Small intestine (tissue), 7 donors: ENCODE measurements around the gene PTBP1. TPM values are rescaled to one million over a fixed set of nuclear protein-coding genes. Genes with fewer than 3 reads are reported as not detected.
A peak's percentile ranks its signal among the peaks of the same experiment; 100 is the strongest.
"Not testable (repeated sequence)": the region's sequence is repeated elsewhere in the genome, so short reads cannot be mapped to it uniquely, and the experiment has no call there.

Experiments used
- DNase-seq, 2 donors: peaks; one replicate each; pipeline versions ENCODE4 v3.0.0 to v3.0.0-alpha.2; 2013
- FAIRE-seq: peaks from 2 replicates; lab custom pipeline; 2012; peaks lifted over from hg19 to GRCh38; lab: Jason Lieb, UNC
- H3K27ac ChIP-seq, 3 donors: one replicate each; pipeline ENCODE4 v1.5.1; 2013; ENCODE audit warnings: low read length in 2 of 3, mild to moderate bottlenecking in 2 of 3, control low read depth in 1 of 3, inconsistent platforms in 1 of 3, low read depth in 1 of 3, moderate library complexity in 1 of 3
- H3K27me3 ChIP-seq, 3 donors: one replicate each; pipeline ENCODE4 v1.6.1; 2013; ENCODE audit warnings: low read length in 3 of 3, inconsistent platforms in 1 of 3; ENCODE audit not compliant: control insufficient read depth in 3 of 3, insufficient read depth in 3 of 3
- H3K36me3 ChIP-seq, 3 donors: one replicate each; pipeline ENCODE4 v1.6.1; 2013; ENCODE audit warnings: low read length in 3 of 3, inconsistent platforms in 1 of 3, low read depth in 1 of 3, mild to moderate bottlenecking in 1 of 3, moderate library complexity in 1 of 3; ENCODE audit not compliant: control insufficient read depth in 3 of 3, insufficient read depth in 2 of 3
- H3K4me1 ChIP-seq, 3 donors: one replicate each; pipeline ENCODE4 v1.6.1; 2013; ENCODE audit warnings: low read length in 2 of 3, inconsistent platforms in 1 of 3, low read depth in 1 of 3, mild to moderate bottlenecking in 1 of 3, moderate library complexity in 1 of 3; ENCODE audit not compliant: control insufficient read depth in 3 of 3, insufficient read depth in 2 of 3
- H3K4me3 ChIP-seq, 3 donors: one replicate each; pipeline ENCODE4 v1.5.1; 2013; ENCODE audit warnings: low read length in 3 of 3, control low read depth in 1 of 3, inconsistent platforms in 1 of 3, low read depth in 1 of 3, mild to moderate bottlenecking in 1 of 3, moderate library complexity in 1 of 3
- H3K9me3 ChIP-seq, 2 donors: one replicate each; pipeline ENCODE4 v1.6.1; 2013; ENCODE audit warnings: low read depth in 1 of 2, low read length in 1 of 2; ENCODE audit not compliant: control insufficient read depth in 2 of 2, insufficient read depth in 1 of 2
- WGBS, 3 donors: extraction: QIAGEN DNeasy Blood & Tissue Kit; methylation state at CpG; one replicate each; pipeline ENCODE4 v1.1.7; 2013; 5-methylcytosine and 5-hydroxymethylcytosine counted together
- polyA plus RNA-seq, 4 donors: library from polyadenylated mRNA; stranded (reverse) in 3 of 4; unstranded in 1 of 4; fragments of 200-250 nt in 3 of 4; fragments of 120-200 nt in 1 of 4; gene quantifications; one replicate each; pipeline versions ENCODE4 v1.2.1 to v1.2.3, GENCODE V29; 2013
- donor health status: healthy with polysubstance abuse.
- donor health status: control.
- donor health status: control.
- donor health status: Bipolar disorder and iron deficiency.
- donor health status: healthy.

Gene PTBP1
- polyA plus RNA-seq, 4 donors: 109 to 257 (median 140) TPM

GRCh38 chr19:813219-814151 lies 16.2 kb downstream of the PTBP1 start:
- Histone ChIP-seq H3K27ac (no peak overlapping the region), H3K36me3 (peaks cover 23 to 67% (median 36%) of the 10 kb centered on the region in 3 donors), H3K27me3 (no peaks in the 10 kb centered on the region), H3K9me3 (peaks cover 0 to 3% of the 10 kb centered on the region in 2 donors), H3K4me1 (no peaks in the 10 kb centered on the region), H3K4me3 (no peak overlapping the region)
- FAIRE-seq (no peak), DNase-seq (no peak)
- WGBS, 3 donors: 90 to 97% (median 93%) methylated on average over 51 to 87 of the region's 87 CpGs

- 80 to 90% (median 85%) methylated on average over 48 to 49 of the region's 49 CpGs for WGBS, 3 donors
- no peaks in the 10 kb centered on the region for H3K4me1 ChIP-seq
- H3K9me3 ChIP-seq: peaks cover 0 to 3% of the 10 kb centered on the region in 2 donors
- H3K27ac ChIP-seq: no peak overlapping the region
- FAIRE-seq: no peak
- no peak for DNase-seq
- no peak overlapping the region for H3K4me3 ChIP-seq
- no peaks in the 10 kb centered on the region for H3K27me3 ChIP-seq
- H3K36me3 ChIP-seq: peaks cover 20 to 57% (median 31%) of the 10 kb centered on the region in 3 donors
Observed at GRCh38 chr19:814152-815078, 17.2 kb downstream of the PTBP1 start.

DNA sequence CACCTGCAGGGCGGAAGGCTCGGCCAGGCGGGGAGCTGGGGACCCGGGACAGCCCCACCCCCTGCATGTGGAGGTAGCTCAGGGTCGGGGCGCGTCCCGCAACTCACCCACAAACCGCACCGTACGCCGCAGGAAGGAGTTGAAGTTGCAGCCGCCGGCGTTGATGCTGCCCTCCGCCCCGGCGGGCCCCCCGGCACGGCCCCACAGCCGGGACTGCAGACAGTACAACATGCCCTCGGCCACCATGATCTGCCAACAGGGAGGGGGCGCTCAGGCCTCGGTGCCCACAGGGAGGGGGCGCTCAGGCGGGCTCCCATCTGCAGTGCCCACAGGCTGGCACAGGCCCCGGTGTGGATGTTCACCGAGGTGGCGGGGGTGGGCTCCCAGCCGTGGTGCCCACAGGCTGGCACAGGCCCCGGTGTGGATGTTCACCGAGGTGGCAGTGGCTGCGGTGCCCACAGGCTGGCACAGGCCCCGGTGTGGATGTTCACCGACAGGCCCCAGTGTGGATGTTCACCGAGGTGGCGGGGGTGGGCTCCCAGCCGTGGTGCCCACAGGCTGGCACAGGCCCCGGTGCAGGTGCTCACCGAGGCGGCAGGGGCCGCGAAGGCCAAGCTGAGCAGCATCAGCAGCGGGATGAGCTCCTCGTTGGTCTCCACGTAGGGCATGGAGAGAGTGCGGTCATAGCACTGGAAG lies 18.0 kb downstream of the PTBP1 start:
- H3K27ac ChIP-seq: no peak overlapping the region
- DNase-seq: no peak
- H3K4me3 ChIP-seq: no peak overlapping the region
- WGBS, 3 donors: 85 to 93% (median 91%) methylated on average over 37 to 47 of the region's 47 CpGs
- H3K9me3 ChIP-seq: peaks cover 0 to 3% of the 10 kb centered on the region in 2 donors
- peaks cover 18 to 49% (median 25%) of the 10 kb centered on the region in 3 donors for H3K36me3 ChIP-seq
- no peaks in the 10 kb centered on the region for H3K4me1 ChIP-seq
- FAIRE-seq: no peak
- peaks cover 0 to 3% (median 0%) of the 10 kb centered on the region in 3 donors for H3K27me3 ChIP-seq

- Histone ChIP-seq H3K36me3 (peaks cover 11 to 42% (median 18%) of the 10 kb centered on the region in 3 donors), H3K27ac (no peak overlapping the region), H3K27me3 (peaks cover 0 to 3% (median 3%) of the 10 kb centered on the region in 3 donors), H3K4me3 (no peak overlapping the region), H3K4me1 (no peaks in the 10 kb centered on the region), H3K9me3 (peaks cover 0 to 3% of the 10 kb centered on the region in 2 donors)
- no peak for DNase-seq
- WGBS, 3 donors: 93 to 97% (median 94%) methylated on average over 10 to 13 of the region's 13 CpGs
- FAIRE-seq: no peak
Observed at GRCh38 chr19:815775-816499, 18.7 kb downstream of the PTBP1 start.

DNA sequence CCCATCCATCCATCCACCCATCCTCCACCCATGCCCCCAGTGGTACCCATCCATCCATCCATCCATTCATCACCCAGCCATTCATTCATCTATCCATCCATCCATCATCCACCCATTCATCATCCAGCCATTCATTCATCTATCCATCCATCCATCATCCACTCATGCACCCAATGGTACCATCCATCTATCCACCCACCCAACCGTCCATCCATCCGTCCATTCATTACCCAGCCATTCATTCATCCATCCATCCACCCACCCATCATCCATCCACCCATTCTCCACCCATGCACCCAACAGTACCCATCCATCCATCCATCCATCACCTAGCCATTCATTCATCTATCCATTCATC lies 19.2 kb downstream of the PTBP1 start:
- FAIRE-seq (no peak), DNase-seq (no peak)
- Histone ChIP-seq H3K27ac (no peak overlapping the region), H3K4me3 (no peak overlapping the region), H3K36me3 (peaks cover 9 to 37% (median 15%) of the 10 kb centered on the region in 3 donors), H3K9me3 (peaks cover 0 to 3% of the 10 kb centered on the region in 2 donors), H3K27me3 (peaks cover 0 to 3% (median 3%) of the 10 kb centered on the region in 3 donors), H3K4me1 (no peaks in the 10 kb centered on the region)
- 92 to 95% (median 94%) methylated on average over 2 of the region's 2 CpGs for WGBS, 3 donors

- DNase-seq, FAIRE-seq: not testable (repeated sequence)
Observed at GRCh38 chr19:820212-820611, 23.0 kb downstream of the PTBP1 start.

DNA sequence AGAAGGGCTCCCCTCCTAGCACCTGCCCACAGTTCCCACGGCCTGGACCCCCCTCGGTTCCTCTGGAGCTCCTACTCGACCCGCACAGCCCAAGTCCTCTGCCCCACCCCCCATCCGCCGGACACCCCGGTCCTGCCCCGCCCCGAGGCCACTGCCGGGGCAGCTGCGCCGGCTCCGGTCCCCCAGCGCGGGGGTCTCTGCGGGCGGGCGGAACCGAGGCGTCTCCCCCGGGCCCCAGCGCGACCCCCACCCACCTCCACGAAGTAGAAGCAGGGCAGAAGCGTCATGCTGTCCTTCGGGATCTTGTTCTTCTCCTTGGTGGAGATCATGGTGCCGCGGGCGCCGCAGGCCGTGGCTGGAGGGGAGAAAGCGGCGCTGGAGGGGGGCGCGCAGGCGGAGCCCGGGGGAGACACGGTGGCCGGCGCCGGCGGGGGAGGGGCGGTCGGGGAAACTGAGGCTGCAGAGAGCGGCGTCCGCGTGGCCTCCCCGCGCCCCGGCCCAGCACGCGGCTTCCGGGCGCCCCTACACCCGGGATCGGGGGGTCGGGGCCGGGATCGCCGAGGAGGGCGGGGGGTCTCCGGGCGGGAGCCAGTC lies 24.1 kb downstream of the PTBP1 start:
- H3K4me3 ChIP-seq: peak overlapping the region in 1 of 3 donors; percentile 4
- no peaks in the 10 kb centered on the region for H3K4me1 ChIP-seq
- peaks cover 0 to 2% (median 0%) of the 10 kb centered on the region in 3 donors for H3K36me3 ChIP-seq
- H3K27ac ChIP-seq: no peak overlapping the region
- DNase-seq (no peak), FAIRE-seq (no peak)
- peaks cover 0 to 31% (median 5%) of the 10 kb centered on the region in 3 donors for H3K27me3 ChIP-seq
- 1 to 4% (median 2%) methylated on average over 26 to 64 of the region's 64 CpGs for WGBS, 3 donors
- no peaks in the 10 kb centered on the region for H3K9me3 ChIP-seq

More at GRCh38 chr19:820212-820611, 23.0 kb downstream of the PTBP1 start:
- not testable (repeated sequence) for H3K36me3 ChIP-seq, H3K4me3 ChIP-seq, H3K9me3 ChIP-seq, H3K27ac ChIP-seq, H3K4me1 ChIP-seq
- WGBS, 3 donors: 85 to 94% (median 94%) methylated on average over 5 of the region's 5 CpGs
- H3K27me3 ChIP-seq: peaks cover 0 to 26% (median 5%) of the 10 kb centered on the region in 3 donors
